ENCODE measurements around the gene SRGAP1.
"Not testable (repeated sequence)": the region's sequence is repeated elsewhere in the genome, so short reads cannot be mapped to it uniquely, and the experiment has no call there.

Gene SRGAP1

DNA sequence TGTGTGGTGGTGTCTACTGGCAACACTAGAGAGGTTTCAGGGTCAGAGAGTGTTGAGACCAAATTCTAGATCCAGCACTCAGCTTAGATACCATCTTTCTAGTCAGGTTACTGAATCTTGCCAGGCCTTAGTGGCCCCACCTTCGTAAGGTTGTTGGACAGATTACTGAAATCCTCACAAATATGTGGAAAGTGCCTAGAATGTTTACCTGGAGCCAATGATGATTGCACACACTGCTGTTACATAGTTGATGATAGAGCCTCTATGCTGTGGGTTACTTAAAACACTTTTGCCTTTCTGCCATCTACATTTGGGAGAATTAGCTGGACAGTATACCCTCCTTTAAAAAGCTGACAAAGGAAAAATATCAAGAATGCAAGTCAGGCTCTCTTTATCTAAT, 33.2 kb downstream of the SRGAP1 start:
- Histone ChIP-seq H3K9me3 (ENCODE audit: control insufficient read depth, low read length) (no peaks in the 10 kb centered on the region), H3K9ac (ENCODE audit: low read length) (no peak overlapping the region), H3K4me3 (ENCODE audit: low read length) (no peak overlapping the region), H3K36me3 (ENCODE audit: control insufficient read depth, insufficient read depth, low read length) (no peaks in the 10 kb centered on the region), H3K27me3 (ENCODE audit: control insufficient read depth, insufficient read depth, low read length) (no peaks in the 10 kb centered on the region), H3K4me1 (ENCODE audit: control insufficient read depth, insufficient read depth, low read length) (no peaks in the 10 kb centered on the region)

GRCh38 chr12:63880235-63880634, 35.7 kb downstream of the SRGAP1 start:
- not testable (repeated sequence) for H3K9me3 ChIP-seq (ENCODE audit: control insufficient read depth, low read length); H3K36me3 ChIP-seq (ENCODE audit: control insufficient read depth, insufficient read depth, low read length); H3K4me1 ChIP-seq (ENCODE audit: control insufficient read depth, insufficient read depth, low read length); H3K4me3 ChIP-seq (ENCODE audit: low read length); H3K9ac ChIP-seq (ENCODE audit: low read length); H3K27me3 ChIP-seq (ENCODE audit: control insufficient read depth, insufficient read depth, low read length)

DNA sequence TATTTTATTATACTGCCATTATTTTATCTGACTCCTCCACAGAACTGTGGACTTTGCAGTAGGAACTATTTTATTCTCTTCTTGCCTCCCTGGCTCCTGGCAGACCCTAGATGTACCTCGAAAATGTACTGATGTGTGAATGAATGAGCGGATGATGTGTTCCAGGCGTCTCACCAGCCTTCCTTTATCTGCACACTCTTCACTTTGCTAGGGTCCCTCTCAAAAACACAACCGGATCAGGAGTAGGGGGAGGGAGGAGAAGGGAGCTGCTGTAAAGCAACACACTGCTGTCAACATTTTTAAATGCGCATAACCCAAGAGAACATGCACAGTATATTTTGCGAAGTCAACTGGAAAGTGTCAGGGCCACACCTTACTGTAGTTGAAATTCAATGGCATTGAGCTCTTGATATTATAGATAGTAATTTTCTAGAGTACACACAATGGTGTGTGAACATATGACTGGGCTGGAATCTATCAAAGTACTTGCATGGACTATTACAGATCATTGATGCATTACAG, 36.3 kb downstream of the SRGAP1 start:
- Histone ChIP-seq H3K9ac (ENCODE audit: low read length) (no peak overlapping the region), H3K27me3 (ENCODE audit: control insufficient read depth, insufficient read depth, low read length) (no peaks in the 10 kb centered on the region), H3K4me1 (ENCODE audit: control insufficient read depth, insufficient read depth, low read length) (no peaks in the 10 kb centered on the region), H3K36me3 (ENCODE audit: control insufficient read depth, insufficient read depth, low read length) (no peaks in the 10 kb centered on the region), H3K4me3 (ENCODE audit: low read length) (no peak overlapping the region), H3K9me3 (ENCODE audit: control insufficient read depth, low read length) (no peaks in the 10 kb centered on the region)

DNA sequence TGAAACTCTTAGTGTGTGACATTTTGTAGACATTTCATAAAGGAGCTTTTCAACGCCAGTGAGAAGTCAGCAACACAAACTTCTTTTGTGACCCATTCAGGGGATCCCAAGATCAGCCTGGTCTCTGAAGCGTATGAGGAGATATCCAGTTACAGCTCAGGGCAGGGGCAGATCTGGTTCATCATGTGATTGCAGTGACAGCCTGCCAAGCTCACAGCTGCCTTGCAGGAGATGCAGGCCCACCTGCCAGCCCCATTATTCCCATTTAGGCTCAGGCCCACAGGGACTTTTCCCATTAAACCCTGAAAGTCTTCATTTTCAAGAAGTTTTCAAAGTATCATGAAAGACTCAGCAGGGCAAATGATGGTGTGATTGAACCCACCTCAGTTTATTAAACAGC, 38.3 kb downstream of the SRGAP1 start:
- Histone ChIP-seq H3K4me1 (ENCODE audit: control insufficient read depth, insufficient read depth, low read length) (no peaks in the 10 kb centered on the region), H3K9me3 (ENCODE audit: control insufficient read depth, low read length) (no peaks in the 10 kb centered on the region), H3K4me3 (ENCODE audit: low read length) (no peak overlapping the region), H3K36me3 (ENCODE audit: control insufficient read depth, insufficient read depth, low read length) (no peaks in the 10 kb centered on the region), H3K9ac (ENCODE audit: low read length) (no peak overlapping the region), H3K27me3 (ENCODE audit: control insufficient read depth, insufficient read depth, low read length) (no peaks in the 10 kb centered on the region)

DNA sequence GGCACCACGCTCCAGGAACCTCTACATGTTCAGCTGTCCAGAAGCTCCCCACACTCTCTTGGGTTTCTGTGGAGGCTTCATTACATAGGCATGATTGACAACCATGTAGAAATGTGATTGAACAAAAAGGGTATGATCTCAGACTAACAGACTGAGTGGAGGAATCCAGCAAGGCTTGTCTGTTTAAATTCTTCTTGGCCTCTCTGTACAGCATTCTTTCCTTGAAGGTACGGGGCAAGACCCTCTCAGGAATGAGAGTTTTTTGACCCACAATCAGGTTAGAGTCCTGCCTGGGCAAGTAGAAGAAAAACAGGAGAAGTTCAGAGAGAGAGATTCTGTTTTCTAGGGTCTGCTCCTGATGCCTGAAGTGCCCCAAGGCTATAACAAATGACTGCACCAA, 40.9 kb downstream of the SRGAP1 start:
- Histone ChIP-seq H3K36me3 (ENCODE audit: control insufficient read depth, insufficient read depth, low read length) (no peaks in the 10 kb centered on the region), H3K4me3 (ENCODE audit: low read length) (no peak overlapping the region), H3K4me1 (ENCODE audit: control insufficient read depth, insufficient read depth, low read length) (peaks cover 6% of the 10 kb centered on the region), H3K9ac (ENCODE audit: low read length) (no peak overlapping the region), H3K9me3 (ENCODE audit: control insufficient read depth, low read length) (no peaks in the 10 kb centered on the region), H3K27me3 (ENCODE audit: control insufficient read depth, insufficient read depth, low read length) (no peaks in the 10 kb centered on the region)

GRCh38 chr12:63888908-63889635, 44.6 kb downstream of the SRGAP1 start:
- Histone ChIP-seq H3K9ac (ENCODE audit: low read length) (no peak overlapping the region), H3K4me1 (ENCODE audit: control insufficient read depth, insufficient read depth, low read length) (peaks cover 6% of the 10 kb centered on the region), H3K27me3 (ENCODE audit: control insufficient read depth, insufficient read depth, low read length) (no peaks in the 10 kb centered on the region), H3K36me3 (ENCODE audit: control insufficient read depth, insufficient read depth, low read length) (no peaks in the 10 kb centered on the region), H3K9me3 (ENCODE audit: control insufficient read depth, low read length) (no peaks in the 10 kb centered on the region), H3K4me3 (ENCODE audit: low read length) (no peak overlapping the region)

- H3K9ac ChIP-seq (ENCODE audit: low read length): no peak overlapping the region
- no peaks in the 10 kb centered on the region for H3K36me3 ChIP-seq (ENCODE audit: control insufficient read depth, insufficient read depth, low read length)
- H3K4me3 ChIP-seq (ENCODE audit: low read length): no peak overlapping the region
- no peaks in the 10 kb centered on the region for H3K9me3 ChIP-seq (ENCODE audit: control insufficient read depth, low read length)
- no peaks in the 10 kb centered on the region for H3K27me3 ChIP-seq (ENCODE audit: control insufficient read depth, insufficient read depth, low read length)
- H3K4me1 ChIP-seq (ENCODE audit: control insufficient read depth, insufficient read depth, low read length): peaks cover 6% of the 10 kb centered on the region
Measured at GRCh38 chr12:63889721-63890509, 45.4 kb downstream of the SRGAP1 start.

DNA sequence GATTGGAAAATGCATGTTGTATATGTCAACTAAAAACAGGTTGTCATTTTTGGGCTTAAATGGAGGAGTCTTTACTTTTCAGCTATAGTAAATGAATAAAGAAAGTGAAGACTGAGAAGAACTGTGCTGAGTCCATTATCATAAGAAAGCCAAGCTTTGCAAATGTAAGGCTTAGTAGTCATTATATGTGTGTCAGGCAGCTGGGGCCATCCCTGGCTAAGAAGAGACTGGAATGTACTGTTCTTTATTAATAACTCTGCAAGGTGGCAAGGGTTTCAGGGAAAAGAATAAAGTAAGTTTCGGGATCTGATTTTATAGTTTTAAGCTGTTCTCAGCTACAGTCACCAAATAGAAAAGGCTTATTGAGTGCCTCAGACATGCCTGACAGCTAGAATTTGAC, 48.7 kb downstream of the SRGAP1 start:
- H3K27me3 ChIP-seq (ENCODE audit: control insufficient read depth, insufficient read depth, low read length): no peaks in the 10 kb centered on the region
- no peak overlapping the region for H3K4me3 ChIP-seq (ENCODE audit: low read length)
- H3K36me3 ChIP-seq (ENCODE audit: control insufficient read depth, insufficient read depth, low read length): no peaks in the 10 kb centered on the region
- H3K9me3 ChIP-seq (ENCODE audit: control insufficient read depth, low read length): no peaks in the 10 kb centered on the region
- peaks cover 14% of the 10 kb centered on the region for H3K4me1 ChIP-seq (ENCODE audit: control insufficient read depth, insufficient read depth, low read length)
- H3K9ac ChIP-seq (ENCODE audit: low read length): no peak overlapping the region

GRCh38 chr12:63894132-63894531, 49.6 kb downstream of the SRGAP1 start:
- Histone ChIP-seq H3K4me1 (ENCODE audit: control insufficient read depth, insufficient read depth, low read length) (peaks cover 10% of the 10 kb centered on the region), H3K27me3 (ENCODE audit: control insufficient read depth, insufficient read depth, low read length) (no peaks in the 10 kb centered on the region), H3K9ac (ENCODE audit: low read length) (no peak overlapping the region), H3K4me3 (ENCODE audit: low read length) (no peak overlapping the region), H3K36me3 (ENCODE audit: control insufficient read depth, insufficient read depth, low read length) (no peaks in the 10 kb centered on the region), H3K9me3 (ENCODE audit: control insufficient read depth, low read length) (no peaks in the 10 kb centered on the region)

DNA sequence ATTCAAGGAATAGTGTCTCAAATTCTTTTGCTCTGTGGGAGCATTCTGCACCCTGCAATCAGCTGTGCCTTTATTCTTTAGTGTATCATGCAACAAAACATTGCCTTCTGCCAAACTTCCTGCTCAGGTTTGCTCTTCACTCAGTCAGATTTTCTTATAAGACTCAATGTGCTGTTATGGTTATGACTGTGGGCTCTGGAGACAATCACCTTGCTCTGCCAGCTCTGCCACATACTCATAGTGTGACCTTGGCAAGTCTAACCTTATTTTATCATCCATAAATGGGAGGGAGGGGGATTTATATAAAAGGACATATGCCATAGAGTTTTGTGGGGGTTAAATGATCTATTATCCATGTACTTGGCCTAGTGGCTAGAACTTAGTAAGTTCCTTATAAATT, 51.3 kb downstream of the SRGAP1 start:
- Histone ChIP-seq H3K36me3 (ENCODE audit: control insufficient read depth, insufficient read depth, low read length) (no peaks in the 10 kb centered on the region), H3K4me3 (ENCODE audit: low read length) (no peak overlapping the region), H3K4me1 (ENCODE audit: control insufficient read depth, insufficient read depth, low read length) (peaks cover 9% of the 10 kb centered on the region), H3K9me3 (ENCODE audit: control insufficient read depth, low read length) (no peaks in the 10 kb centered on the region), H3K9ac (ENCODE audit: low read length) (no peak overlapping the region), H3K27me3 (ENCODE audit: control insufficient read depth, insufficient read depth, low read length) (no peaks in the 10 kb centered on the region)

DNA sequence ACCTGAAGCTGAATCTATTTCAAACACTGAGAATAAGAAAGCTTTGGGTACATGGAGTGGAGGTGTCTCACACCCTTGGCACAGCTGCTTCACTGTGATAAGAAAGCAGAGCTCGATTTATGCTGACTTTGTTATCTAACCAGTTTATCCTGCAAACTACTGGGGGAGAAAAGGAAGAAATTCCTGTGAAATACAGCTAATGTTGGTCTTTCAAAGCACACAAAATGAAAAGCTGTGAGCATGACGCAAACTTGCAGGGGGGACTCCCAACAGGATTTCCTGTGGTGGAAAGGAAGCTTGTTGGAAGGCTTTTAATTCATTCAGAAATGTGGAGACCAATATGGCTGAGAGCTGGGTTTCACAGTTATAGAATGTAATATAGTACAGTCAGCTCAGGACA, 53.4 kb downstream of the SRGAP1 start:
- Histone ChIP-seq H3K4me3 (ENCODE audit: low read length) (no peak overlapping the region), H3K27me3 (ENCODE audit: control insufficient read depth, insufficient read depth, low read length) (no peaks in the 10 kb centered on the region), H3K9ac (ENCODE audit: low read length) (no peak overlapping the region)

DNA sequence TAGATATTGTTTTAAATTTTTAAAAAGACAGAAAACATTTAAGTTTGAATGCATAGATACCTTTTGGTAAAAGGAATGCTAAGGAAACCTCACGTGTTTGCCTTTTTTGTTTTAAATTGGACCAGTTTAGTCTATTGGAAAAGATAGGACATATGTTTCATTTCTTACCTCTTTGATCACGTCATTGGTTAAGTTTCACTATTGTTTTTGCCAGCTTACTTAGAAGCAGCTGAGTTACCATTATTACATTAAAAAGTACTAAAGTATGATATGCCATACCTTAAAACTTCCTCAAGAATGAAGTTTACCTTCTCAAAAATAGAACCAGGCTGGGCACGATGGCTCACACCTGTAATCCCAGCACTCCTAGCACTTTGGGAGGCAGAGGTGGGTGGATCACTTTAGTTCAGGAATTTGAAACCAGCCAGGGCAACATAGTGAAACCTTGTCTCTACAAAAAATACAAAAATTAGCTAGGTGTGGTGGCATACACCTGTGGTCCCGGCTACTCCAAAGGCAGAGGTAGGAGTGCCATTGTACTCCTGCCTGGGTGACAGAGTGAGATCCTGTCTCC, 54.4 kb downstream of the SRGAP1 start:
- peaks cover 16% of the 10 kb centered on the region for H3K4me1 ChIP-seq (ENCODE audit: control insufficient read depth, insufficient read depth, low read length)
- H3K36me3 ChIP-seq (ENCODE audit: control insufficient read depth, insufficient read depth, low read length): no peaks in the 10 kb centered on the region
- no peaks in the 10 kb centered on the region for H3K27me3 ChIP-seq (ENCODE audit: control insufficient read depth, insufficient read depth, low read length)
- H3K9me3 ChIP-seq (ENCODE audit: control insufficient read depth, low read length): no peaks in the 10 kb centered on the region
- no peak overlapping the region for H3K9ac ChIP-seq (ENCODE audit: low read length)
- H3K4me3 ChIP-seq (ENCODE audit: low read length): no peak overlapping the region

More for the DNA sequence above, 53.4 kb downstream of the SRGAP1 start:
- Histone ChIP-seq H3K36me3 (ENCODE audit: control insufficient read depth, insufficient read depth, low read length) (no peaks in the 10 kb centered on the region), H3K4me1 (ENCODE audit: control insufficient read depth, insufficient read depth, low read length) (peaks cover 16% of the 10 kb centered on the region), H3K9me3 (ENCODE audit: control insufficient read depth, low read length) (no peaks in the 10 kb centered on the region)

Data from mucosa of stomach (tissue), 1 donor.